ENCODE measurements around the gene GRID1. TPM values are rescaled to one million over a fixed set of nuclear protein-coding genes. Genes with fewer than 3 reads are reported as not detected.

Gene GRID1
- total RNA-seq, 1 donor from 2014 or later: 0.12 TPM

GRCh38 chr10:86371116-86371515 lies 4.5 kb upstream of the GRID1 start:
- DNase-seq (ENCODE audit: extremely low read depth, low read depth, low spot score): no peak

DNA sequence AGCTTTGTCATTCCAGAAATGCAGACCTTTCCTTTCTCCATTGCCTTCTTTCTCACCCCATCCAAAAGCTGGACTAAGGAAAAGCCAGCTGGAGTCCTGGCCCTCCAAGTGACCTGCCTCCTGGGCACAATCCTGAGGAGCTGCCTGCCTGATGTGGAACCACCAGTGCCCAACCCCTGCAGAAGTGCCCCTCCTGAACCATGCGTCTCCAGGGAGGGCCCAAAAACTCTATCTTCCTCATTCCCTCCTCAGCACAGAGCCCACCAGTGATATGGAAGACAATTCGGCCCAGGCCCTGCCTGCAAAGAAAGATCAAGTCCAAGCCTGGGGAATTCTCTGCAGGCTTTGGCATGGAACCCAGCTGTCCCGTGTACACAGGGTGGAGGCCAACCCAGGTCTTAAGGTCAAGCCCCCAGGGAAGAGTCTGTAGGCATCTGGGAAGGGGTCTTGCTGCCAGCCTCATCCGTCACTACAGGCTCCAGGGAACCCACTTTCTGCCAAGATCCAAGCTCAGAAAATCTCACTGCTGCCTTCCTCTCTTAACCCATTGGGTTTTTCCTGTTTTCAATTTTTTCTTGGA lies 3.5 kb upstream of the GRID1 start:
- DNase-seq (ENCODE audit: extremely low read depth, low read depth, low spot score): no peak

DNA sequence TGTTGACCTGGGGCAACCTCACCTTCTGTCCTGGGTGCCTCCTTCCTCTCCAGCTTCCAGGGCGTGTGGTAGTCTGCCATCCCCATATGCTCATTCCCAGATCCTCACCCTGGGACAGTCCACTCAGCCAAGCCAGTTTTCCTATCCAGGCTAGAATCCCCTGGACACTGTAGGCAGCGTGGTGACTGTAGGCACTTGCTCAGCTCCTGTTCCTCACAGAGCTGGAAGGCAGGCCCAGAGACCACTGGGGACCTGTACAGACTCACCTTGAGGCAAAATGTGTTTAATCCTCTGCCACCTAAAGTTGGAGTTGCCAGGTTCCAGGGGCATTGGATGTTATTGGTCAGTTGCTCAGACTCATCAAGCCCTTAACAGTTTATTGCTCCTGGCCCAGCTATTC lies 2.4 kb upstream of the GRID1 start:
- no peak for DNase-seq (ENCODE audit: extremely low read depth, low read depth, low spot score)

DNA sequence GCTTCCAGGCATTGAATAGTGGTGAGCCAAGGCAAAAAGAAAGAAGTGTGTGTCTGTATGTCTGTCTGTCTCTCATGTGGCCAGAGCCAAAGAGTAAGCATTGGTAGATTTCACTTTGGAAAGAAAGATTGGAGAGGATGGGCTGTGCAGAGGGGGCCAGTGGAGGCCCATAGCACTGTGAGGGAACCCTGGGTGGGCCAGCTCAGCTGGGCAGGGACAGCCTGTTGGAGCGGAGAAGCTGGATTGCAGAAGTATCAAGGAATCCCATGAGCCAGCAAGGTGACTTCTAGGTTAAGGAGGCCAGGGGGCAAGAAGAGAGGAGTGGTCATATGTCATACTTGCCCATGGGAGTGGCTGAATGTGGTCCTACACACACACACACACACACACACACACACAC lies 1.5 kb upstream of the GRID1 start:
- DNase-seq (ENCODE audit: extremely low read depth, low read depth, low spot score): no peak

DNA sequence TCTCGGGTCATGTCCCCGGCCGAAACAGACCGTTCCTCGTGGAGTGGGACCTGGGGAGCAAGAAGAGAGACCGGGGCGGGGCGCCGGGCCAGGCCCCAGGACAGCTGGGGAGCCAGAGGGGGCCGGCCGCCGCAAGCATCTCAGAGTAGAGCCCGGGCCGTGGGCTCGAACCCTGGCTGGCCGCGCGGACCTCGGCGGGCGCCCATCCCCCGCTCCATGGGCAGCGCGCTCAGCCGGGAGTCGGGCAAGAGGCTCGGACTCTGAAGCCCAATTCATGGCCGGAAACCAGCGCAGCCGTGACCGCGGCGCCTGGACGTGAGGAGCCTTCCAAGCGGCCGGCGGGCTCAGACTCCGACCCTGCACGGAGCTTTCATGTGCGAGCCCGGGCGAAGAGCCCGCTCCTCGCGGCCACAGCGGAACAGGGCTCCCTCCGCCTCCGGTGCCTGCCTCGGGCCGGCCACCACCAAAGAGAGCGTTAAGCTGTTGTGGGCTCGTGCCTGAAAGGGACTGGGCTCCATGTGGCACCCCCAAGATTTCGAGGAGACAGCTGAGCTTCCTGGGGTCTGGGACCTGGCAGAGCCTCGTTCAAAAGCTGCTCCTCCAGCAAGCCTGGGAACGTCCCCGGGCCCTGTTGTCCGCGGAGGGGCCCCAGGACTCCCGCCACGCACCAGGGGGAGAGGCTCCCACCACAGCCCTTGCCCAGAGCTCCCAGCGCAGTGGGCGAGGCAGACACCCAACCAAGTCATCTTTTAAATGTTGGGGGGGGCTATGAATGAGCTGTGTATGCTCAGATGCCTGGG lies 757 bp upstream of the GRID1 start:
- no peak for DNase-seq (ENCODE audit: extremely low read depth, low read depth, low spot score)

GRCh38 chr10:86366902-86367151 lies 232 bp upstream of the GRID1 start:
- DNase-seq (ENCODE audit: extremely low read depth, low read depth, low spot score): no peak

DNA sequence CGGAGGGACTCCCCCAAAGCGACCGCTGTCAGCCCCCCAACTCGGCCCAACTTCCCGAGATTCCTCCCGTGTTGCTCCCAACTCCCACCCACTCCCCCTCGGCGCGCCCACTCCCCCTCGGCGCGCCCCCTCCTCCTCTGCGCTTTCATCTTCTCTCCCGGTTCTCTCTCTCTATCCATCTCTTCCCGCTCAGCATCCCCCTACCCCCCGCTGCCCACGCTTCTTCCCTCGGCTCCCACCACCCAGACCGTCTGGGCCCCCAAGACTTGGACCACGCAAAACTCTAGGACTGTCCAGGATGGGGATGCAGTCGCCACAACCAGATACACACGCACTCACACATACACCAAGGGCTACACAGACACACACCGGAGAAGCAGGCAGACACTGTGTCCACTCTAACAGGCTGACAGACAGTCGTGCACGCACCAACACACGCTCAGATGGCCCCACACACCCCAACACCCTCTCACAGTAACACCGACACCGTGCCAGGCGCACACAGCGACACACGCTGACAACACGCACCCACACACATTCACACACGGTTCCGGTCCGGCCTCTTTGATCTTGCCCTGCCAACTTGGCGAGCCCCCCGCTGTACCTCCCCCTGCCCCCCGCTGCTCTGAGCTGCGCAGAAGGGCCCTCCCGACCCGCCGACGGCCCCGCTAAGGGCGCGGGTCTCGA lies 1.1 kb downstream of the GRID1 start:
- no peak for DNase-seq (ENCODE audit: extremely low read depth, low read depth, low spot score)

GRCh38 chr10:86364491-86365345 lies 1.9 kb downstream of the GRID1 start:
- DNase-seq (ENCODE audit: extremely low read depth, low read depth, low spot score): no peak

GRCh38 chr10:86363833-86364490 lies 2.6 kb downstream of the GRID1 start:
- no peak for DNase-seq (ENCODE audit: extremely low read depth, low read depth, low spot score)

DNA sequence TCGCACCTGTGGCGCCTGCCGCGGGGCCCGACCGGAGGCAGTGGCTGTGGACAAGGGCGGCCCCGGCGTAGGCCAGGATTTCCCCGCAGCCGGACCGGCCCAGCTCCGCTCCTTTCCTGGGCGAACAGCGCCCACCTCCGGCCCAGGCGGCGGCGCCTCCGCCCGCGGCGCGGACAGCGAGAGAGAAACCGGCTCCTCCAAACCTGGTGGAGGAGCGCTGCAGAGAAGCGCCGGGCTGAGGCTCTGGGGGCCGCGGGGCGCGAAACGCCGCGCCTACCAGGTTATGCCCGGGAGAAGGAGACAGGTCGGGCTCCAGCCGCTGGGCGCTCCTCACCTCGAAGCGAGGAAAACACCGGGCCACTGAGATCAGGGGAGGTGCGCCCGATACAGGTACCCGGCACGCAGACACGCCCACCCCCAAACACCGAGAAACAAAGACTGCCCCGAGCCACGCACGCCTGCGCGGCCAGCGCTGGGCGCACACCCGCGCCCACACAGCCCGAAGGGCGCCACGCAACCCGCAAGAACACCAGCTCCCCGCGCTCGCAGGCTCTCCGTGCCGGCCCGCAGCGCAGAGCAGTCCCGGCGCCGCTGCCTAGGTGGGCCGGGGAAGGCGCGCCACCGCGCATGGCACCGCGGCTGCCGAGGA lies 3.3 kb downstream of the GRID1 start:
- DNase-seq (ENCODE audit: extremely low read depth, low read depth, low spot score): no peak

DNA sequence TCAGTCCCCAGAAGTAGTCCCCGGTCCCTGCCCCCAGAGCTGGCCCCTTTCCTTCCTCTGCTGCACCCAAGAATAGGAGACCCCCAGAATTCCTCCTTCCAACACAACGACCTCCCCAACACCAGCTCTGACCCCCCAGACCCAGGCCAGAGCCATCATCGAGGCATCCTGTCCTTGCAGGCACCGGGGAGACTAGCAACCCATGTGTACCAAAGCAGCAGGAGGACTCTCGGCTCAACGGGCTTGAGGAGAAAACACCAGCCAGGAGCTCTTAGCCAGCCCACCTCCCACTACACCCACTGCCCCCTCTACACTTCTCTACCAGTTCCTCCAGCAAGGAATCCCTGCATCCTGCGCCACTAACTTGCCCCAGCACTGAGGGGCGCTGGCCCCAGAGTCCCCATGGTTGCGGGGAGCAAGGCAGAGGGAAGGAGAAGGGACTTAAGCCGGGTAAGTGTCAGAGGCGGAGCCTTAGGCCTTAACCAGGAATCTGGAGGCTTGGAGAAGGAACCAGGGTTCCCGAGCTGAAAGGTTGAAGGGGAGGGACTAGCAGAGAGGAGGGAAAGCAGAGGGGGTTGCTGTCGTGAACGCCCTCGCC lies 3.9 kb downstream of the GRID1 start:
- DNase-seq (ENCODE audit: extremely low read depth, low read depth, low spot score): no peak

DNA sequence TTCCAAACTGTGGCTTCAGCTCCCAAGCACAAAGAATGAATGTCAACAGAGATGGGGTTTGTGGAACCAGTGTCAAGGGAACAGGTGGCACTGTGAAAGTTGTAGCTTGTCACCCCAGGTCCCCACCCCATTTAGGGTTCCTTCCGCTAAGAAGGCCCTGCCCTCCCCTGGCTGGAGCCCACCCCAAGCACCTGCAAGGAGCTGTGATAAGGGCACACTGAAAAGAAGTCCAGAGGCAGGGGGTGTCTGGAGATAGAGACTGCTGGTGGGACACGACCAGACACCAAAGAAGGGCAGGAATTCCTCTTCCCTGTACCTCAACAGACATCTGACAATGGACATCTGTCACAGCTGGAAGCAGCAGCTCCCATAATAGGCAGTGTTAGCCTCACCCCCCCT lies 4.5 kb downstream of the GRID1 start:
- DNase-seq (ENCODE audit: extremely low read depth, low read depth, low spot score): no peak

DNA sequence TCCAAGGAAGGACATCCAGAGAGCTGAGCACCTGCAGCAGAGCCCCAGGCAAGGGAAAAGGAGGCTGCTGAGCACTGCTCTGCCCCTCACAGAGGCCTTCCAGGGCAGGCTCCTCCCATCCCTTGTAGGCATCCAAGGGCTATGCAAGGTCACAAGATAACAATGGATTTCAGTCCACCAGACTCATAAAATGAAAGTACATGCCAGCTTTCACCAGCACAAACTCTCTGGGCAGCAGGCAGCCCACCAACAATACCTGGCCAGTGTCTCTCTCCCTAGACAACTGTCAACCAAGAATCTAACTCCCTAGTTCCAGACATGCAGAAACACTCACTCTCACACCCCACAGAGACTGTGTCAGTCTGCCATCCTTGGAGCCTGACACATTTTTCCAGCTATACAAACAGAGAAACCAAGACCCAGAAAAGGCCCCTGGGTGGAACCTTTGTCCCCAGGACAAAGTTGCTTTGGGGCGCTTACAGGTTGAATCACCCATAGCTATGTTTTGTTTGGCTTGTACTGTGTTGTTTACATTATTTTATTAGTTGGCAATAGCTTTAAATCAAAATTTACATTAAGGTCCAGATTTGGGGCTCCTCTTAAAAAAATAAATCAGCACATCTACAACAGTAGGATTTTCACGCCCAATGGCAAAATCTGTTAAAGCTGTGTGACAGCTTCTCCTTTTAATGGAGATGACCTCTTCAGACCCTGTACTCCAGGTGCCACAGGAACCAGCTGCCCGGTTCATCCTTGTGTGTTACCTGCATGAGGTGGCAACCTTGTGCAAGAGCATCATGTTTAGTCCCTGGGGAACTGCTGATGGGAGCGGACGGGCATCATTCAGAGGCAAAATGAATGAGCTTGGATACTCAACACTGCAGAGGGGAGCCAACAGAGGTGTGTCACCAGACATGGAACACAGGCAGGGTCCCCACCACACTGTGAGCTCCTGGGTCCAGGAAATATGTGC lies 5.2 kb downstream of the GRID1 start:
- no peak for DNase-seq (ENCODE audit: extremely low read depth, low read depth, low spot score)

DNA sequence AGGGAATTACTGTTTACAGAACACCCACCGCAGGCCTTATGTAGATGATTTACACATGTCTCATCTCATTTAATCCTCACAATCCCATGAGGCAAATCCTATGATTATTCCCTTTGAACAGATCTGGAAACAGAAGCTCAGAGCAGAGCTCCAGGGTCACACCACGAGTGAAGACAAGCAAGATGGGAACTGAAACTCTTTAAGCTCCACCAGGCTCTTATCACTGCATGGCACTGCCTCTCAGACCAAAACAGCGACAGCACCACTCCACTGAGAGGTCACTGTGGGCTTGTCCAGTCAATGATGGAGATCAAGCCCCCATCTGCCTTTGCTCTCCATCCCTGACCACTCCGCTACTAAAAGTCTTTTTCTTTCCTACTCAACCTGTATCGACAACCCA lies 5.9 kb downstream of the GRID1 start:
- no peak for DNase-seq (ENCODE audit: extremely low read depth, low read depth, low spot score)

- DNase-seq (ENCODE audit: extremely low read depth, low read depth, low spot score): no peak
Observed at GRCh38 chr10:86359954-86360353, 6.6 kb downstream of the GRID1 start.

DNA sequence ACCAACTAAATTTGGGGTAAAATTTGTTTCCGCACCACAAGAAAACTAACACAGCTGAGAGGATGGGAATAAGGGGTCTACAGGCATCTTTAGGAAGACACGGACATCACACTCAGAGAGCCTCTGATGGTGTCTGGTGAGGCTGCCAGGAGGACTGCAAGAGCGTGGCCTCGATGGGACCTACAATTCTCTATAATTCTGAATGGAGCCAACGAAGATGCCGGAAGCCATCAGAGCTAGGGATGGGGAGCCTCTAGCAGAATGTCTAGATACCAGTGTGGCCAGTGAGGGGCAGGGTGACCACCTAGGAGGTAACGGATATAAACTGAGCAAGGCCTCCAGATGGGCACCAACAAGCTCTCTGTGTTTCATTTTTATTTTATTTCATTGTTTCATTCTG lies 7.5 kb downstream of the GRID1 start:
- no peak for DNase-seq (ENCODE audit: extremely low read depth, low read depth, low spot score)

- DNase-seq (ENCODE audit: extremely low read depth, low read depth, low spot score): no peak
Observed at GRCh38 chr10:86357676-86358075, 8.9 kb downstream of the GRID1 start.

DNA sequence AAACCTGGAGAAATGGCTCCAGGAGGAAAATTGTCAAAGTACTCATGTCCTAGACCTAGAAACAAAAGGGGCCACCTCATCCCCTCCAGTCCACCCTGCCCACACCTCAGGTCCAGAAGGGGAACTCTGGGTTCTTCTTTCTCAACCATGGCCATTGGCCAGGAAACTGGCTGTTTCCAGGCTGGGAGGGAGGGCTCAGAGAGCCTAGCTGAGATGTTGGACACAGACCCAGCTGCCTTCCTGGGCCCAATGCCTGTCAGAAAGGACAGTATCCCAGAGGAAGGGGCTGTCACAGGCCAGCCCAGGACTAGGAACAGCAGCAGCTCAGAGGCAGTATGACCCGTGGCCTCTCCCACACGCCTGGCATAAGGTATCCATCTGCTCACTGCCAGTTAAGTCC lies 9.6 kb downstream of the GRID1 start:
- no peak for DNase-seq (ENCODE audit: extremely low read depth, low read depth, low spot score)

GRCh38 chr10:86356296-86356695 lies 10.3 kb downstream of the GRID1 start:
- DNase-seq (ENCODE audit: extremely low read depth, low read depth, low spot score): no peak

Data from glomerular endothelial cell (primary cell).